Neutrophil (primary cell): ENCODE results near the gene SOCS3.

Experiments
- H3K27ac ChIP-seq: fragments of 200-600 bp; sonication (generic); 2 replicates; pipeline ENCODE4 v1.5.1; 2016; ENCODE audit warnings: mild to moderate bottlenecking, moderate library complexity
- H3K27me3 ChIP-seq: fragments of 200-600 bp; sonication (generic); 2 replicates; pipeline ENCODE4 v1.6.0; 2016; ENCODE audit warnings: mild to moderate bottlenecking
- H3K36me3 ChIP-seq: fragments of 200-600 bp; sonication (generic); 2 replicates; pipeline ENCODE4 v1.5.1; 2017
- H3K4me1 ChIP-seq, 2 experiments: fragments of 200-600 bp in 1 of 2; sonication (generic) in 1 of 2; 1 replicate in 1 of 2; 2 replicates in 1 of 2; pipeline versions ENCODE4 v1.5.1 to v1.6.1; 2013 to 2016; ENCODE audit warnings: low read depth in 1 of 2, low read length in 1 of 2, mild to moderate bottlenecking in 1 of 2, moderate library complexity in 1 of 2; ENCODE audit not compliant: control insufficient read depth in 1 of 2, insufficient read depth in 1 of 2
- H3K4me3 ChIP-seq, 2 experiments: fragments of 200-600 bp in 1 of 2; sonication (generic) in 1 of 2; 1 replicate in 1 of 2; 2 replicates in 1 of 2; pipeline ENCODE4 v1.5.1; 2013 to 2016; ENCODE audit warnings: low read depth in 1 of 2, low read length in 1 of 2, mild to moderate bottlenecking in 1 of 2, moderate library complexity in 1 of 2
- H3K9me3 ChIP-seq: fragments of 200-600 bp; sonication (generic); 2 replicates; pipeline ENCODE4 v1.5.1; 2016
- TF ChIP-seq, protein P1 (sequence below): fragments of 200-600 bp; sonication (generic); IDR thresholded peaks from 2 replicates; pipeline ENCODE4 v1.5.1; 2016; ENCODE audit warnings: antibody characterized with exemption

The SOCS3 gene

DNA sequence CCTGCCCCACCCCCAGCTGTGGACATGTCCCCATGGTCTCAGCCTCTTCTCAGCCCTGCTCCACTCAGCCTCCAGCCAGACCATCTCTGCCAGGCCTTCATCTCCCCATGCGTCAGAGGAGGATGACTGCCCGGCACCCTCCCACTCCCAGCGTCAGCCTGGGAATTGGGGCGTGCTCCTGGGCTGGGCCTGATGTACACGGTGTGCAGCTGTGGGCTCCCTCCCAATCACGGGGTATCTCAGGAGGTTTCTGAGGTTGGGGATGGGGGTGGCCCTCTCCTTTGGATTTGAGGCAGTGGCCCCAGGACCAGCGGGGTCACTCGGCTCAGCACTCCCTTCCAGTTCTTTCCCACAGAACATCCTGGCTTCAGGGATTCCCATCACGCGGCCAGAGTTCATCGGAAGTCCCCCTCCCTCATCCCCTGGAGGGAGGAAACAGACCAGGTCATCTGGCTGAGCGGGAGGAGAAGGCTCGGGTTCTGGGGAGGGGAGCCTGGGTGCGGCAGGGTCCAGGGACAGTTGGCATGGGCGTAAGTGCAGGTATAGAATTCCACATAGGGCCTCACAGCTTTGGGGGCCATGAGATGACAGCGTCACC, 36.9 kb downstream of the SOCS3 start:
- Histone ChIP-seq H3K4me3 (no peak overlapping the region), H3K4me1 (peaks cover 8 to 9% of the 10 kb centered on the region in 2 experiments), H3K36me3 (no peaks in the 10 kb centered on the region), H3K27me3 (peaks cover 22% of the 10 kb centered on the region), H3K9me3 (no peaks in the 10 kb centered on the region), H3K27ac (no peak overlapping the region)
- TF ChIP-seq, protein P1, sequence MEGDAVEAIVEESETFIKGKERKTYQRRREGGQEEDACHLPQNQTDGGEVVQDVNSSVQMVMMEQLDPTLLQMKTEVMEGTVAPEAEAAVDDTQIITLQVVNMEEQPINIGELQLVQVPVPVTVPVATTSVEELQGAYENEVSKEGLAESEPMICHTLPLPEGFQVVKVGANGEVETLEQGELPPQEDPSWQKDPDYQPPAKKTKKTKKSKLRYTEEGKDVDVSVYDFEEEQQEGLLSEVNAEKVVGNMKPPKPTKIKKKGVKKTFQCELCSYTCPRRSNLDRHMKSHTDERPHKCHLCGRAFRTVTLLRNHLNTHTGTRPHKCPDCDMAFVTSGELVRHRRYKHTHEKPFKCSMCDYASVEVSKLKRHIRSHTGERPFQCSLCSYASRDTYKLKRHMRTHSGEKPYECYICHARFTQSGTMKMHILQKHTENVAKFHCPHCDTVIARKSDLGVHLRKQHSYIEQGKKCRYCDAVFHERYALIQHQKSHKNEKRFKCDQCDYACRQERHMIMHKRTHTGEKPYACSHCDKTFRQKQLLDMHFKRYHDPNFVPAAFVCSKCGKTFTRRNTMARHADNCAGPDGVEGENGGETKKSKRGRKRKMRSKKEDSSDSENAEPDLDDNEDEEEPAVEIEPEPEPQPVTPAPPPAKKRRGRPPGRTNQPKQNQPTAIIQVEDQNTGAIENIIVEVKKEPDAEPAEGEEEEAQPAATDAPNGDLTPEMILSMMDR, result no peak

DNA sequence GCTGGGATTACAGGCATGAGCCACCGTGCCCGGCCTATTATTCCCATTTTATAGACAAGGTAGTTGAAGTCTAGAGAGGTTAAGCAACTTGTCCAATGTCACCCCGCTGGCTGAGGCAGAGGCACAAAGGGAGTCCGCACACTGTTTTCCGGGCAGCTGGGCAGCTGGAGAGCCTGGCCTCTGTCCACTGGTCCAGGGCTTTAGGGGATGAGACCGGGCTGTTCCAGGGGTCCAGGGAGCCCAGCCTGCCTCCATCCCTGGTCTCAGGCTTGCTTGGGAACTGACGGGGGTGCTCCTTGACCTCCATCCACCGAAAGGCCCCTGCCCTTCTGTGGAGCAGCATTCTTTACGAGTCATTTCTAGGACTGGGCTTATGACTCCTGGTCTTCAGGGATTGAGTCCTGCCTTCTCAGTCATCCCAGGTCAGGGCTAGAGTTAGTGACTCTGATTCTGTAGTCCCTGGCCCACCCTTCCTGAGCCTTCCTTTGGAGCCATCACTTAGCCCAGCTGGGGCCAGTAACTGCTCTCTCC, 37.5 kb downstream of the SOCS3 start:
- Histone ChIP-seq H3K27me3 (peaks cover 27% of the 10 kb centered on the region), H3K36me3 (no peaks in the 10 kb centered on the region), H3K9me3 (no peaks in the 10 kb centered on the region), H3K4me1 (peaks cover 11 to 15% of the 10 kb centered on the region in 2 experiments), H3K27ac (no peak overlapping the region), H3K4me3 (no peak overlapping the region)
- TF ChIP-seq, protein P1, result no peak

DNA sequence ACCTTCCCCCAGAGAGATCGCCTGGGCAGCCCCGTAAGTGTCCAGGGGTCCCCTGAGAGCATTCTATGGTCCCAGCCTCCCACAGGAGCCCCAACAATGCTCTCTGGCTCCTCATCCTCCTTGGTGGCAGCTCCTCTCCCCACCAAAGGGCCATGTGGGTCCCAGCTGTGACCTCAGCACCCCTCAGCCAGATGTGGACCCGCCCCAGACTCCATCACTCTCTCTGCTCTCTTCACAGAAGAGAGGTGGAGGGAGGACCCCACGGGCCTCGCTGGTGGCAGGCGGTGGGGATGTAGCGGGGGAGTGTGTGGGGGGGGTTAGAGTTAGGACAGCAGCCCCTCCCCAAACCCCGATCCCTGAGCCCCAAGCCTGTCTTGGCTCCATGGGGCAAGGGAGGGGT, 41.0 kb downstream of the SOCS3 start:
- H3K9me3 ChIP-seq, result no peaks in the 10 kb centered on the region
- no peak overlapping the region for H3K27ac ChIP-seq
- no peaks in the 10 kb centered on the region for H3K36me3 ChIP-seq
- H3K4me1 ChIP-seq, result peaks cover 12 to 18% of the 10 kb centered on the region in 2 experiments
- TF ChIP-seq, protein P1, result no peak
- peaks cover 50% of the 10 kb centered on the region for H3K27me3 ChIP-seq
- H3K4me3 ChIP-seq, result no peak overlapping the region

DNA sequence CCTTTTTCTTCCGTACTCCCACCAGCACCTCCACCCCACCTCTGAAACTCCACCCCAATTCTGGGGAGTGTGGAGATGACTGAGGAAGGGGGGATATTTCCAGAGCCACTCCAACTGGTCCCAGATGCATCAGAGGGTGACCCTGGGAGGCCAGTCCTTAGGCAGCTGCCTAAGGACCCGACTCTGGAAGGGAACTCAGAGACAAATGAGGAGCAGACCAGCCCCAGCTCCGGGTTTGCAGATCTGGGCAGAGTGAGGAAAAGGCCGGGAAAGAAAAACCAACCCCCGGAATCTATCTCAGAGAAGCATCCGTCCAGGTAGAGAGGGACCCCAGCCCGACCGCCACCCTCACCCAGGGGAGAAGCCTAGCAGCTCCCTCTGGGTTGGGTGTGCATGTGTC, 41.5 kb downstream of the SOCS3 start:
- H3K36me3 ChIP-seq, result no peaks in the 10 kb centered on the region
- peaks cover 54% of the 10 kb centered on the region for H3K27me3 ChIP-seq
- TF ChIP-seq, protein P1, result no peak
- H3K4me3 ChIP-seq, result no peak overlapping the region
- no peak overlapping the region for H3K27ac ChIP-seq
- peaks cover 14 to 21% of the 10 kb centered on the region in 2 experiments for H3K4me1 ChIP-seq
- H3K9me3 ChIP-seq, result no peaks in the 10 kb centered on the region

DNA sequence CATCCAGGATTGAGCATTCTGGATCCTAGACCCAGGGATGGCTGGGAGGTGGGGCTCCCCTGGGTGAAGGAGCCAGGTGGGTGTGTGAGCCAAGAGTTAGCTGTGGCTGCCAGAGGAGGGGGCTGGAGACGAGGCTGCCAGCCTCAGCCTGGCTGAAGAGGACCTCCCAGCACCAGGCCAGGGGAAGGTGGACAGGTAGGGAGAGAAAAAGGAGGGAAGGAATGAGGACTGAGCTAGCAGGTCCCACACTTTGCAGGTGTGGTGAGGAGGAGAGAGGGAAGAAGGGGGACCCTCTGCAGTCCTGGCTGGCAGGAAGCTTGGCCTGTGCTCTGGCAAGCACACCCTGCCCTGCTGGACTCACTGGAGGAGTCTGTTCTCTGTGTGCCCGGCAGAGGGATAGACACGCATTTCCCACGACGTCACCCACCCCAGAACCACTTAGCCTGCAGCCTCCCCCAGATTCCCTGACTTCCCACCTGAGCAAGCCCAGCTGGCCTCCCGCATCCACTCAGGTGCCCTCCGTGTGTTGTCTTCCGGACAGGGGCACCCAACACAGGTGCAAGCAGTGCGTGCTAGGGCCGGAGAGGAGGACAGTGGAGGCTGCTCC, 42.0 kb downstream of the SOCS3 start:
- TF ChIP-seq, protein P1, result no peak
- Histone ChIP-seq H3K4me3 (no peak overlapping the region), H3K4me1 (peaks cover 14 to 21% of the 10 kb centered on the region in 2 experiments), H3K27ac (no peak overlapping the region), H3K9me3 (no peaks in the 10 kb centered on the region), H3K27me3 (peaks cover 59% of the 10 kb centered on the region), H3K36me3 (no peaks in the 10 kb centered on the region)
